ENCODE data around the gene CHCHD2.
"Not testable (repeated sequence)": the region's sequence is repeated elsewhere in the genome, so short reads cannot be mapped to it uniquely, and the experiment has no call there.

CHCHD2 gene, protein sequence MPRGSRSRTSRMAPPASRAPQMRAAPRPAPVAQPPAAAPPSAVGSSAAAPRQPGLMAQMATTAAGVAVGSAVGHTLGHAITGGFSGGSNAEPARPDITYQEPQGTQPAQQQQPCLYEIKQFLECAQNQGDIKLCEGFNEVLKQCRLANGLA

DNA sequence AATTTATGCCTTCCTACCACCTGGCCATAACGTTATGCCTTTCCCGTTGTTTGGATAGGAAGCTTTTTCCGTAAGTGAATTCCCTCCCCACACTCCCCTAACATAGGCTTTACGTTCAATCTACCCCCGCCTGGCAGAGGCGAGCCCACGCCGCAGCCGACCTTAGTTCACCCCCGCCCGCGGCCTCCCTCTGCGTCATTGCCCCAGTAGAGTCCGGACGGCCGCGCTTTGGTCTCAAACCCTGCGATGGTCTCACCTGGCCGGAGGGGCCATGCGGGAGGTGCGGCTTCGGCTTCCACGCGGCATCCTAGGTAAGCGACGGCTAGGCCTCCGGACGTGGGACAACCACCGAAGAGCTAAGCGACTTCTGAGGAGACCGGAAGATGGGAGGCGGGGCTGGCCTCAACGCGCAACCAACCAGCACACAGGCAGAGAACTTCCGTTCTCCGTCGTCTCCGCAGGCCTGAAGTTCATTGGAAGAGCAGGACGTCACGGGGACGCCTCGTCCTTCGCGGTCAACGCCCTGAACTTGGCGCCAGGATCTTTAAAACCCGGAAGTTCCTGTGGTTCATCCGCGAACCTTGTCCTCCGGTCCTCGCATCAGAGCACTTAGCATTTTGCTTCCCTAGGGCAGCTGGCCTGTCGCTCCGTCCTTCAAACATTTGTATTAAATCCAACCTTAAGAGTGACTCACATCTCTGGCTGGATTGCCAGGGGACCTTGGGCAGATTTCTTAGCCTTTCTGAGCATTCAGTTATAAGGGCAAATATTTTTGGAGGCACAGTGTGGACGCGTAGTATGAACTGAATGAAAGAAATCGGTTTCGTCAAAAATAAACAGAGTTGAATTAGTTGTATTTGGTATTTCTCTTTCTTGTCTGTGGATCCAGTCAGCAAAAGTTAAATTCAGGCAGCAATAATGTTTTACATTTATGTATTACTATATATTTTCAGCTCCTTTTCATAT, at the start of gene CHCHD2:
CHCHD2 (minus strand) TSS at position 369 of the 966 bp plus-strand sequence; CDS start at position 306, 63 bp downstream.
- TF ChIP-seq CTCF (IDR thresholded peaks at IDR 0.05; ENCODE audit: control insufficient read depth, insufficient read depth, low read depth, low read length, missing control alignments): no peak
- peak within 1 kb of the TSS; percentile 84 for H3K4me3 ChIP-seq (ENCODE audit: control insufficient read depth, low read depth, low read length)
- DNase-seq (ENCODE audit: low read depth): peak; percentile 97

GRCh38 chr7:56131062-56131461, 24.8 kb upstream of the CHCHD2 start:
- DNase-seq (ENCODE audit: low read depth); H3K4me3 ChIP-seq (ENCODE audit: control insufficient read depth, low read depth, low read length): not testable (repeated sequence)

- H3K4me3 ChIP-seq (ENCODE audit: control insufficient read depth, low read depth, low read length): no peak overlapping the region
- TF ChIP-seq CTCF (IDR thresholded peaks at IDR 0.05; ENCODE audit: control insufficient read depth, insufficient read depth, low read depth, low read length, missing control alignments): no peak
- DNase-seq (ENCODE audit: low read depth): no peak
These were observed 21.1 kb upstream of the CHCHD2 start for GRCh38 chr7:56127241-56127975.

DNA sequence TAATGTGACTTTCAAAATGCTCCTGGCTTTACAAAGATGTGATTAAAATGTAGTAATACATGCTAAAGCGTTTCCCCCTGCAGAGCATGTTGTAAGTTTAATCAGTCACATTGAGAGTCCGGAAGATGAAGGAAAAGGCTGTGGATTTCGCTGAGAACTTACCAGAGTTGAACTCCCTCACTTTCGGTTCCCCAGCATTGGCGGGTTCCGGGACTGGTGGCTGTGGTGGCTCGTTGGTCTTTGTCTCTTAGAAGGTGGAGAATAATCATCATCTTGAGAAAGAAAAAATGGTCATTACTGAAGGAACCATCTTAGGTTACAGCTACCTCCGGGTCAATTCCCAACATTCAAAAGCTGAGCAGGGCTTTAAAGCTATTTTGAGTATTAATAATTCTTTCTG, 19.6 kb upstream of the CHCHD2 start:
- no peak for DNase-seq (ENCODE audit: low read depth)
- H3K4me3 ChIP-seq (ENCODE audit: control insufficient read depth, low read depth, low read length): no peak overlapping the region
- no peak for TF ChIP-seq CTCF (IDR thresholded peaks at IDR 0.05; ENCODE audit: control insufficient read depth, insufficient read depth, low read depth, low read length, missing control alignments)

DNA sequence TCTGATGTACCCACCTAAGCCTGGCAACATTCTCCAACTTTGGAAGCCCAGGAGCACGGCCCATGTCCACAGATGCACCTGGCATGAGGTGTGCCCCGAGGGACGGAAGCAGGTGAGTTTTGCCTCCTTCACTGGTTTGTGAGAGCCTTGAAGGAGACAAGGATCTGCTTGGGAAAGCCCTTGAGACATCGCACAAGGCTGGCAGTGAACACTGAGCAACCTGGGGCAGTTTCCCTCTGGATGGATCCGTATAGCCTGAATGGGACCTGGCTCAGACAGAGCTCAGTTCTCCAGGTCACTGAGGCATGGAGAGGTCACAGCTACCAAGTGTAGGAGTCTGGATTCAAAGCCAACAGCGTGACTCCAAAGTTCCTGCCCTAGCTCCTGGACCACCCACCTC, 18.7 kb upstream of the CHCHD2 start:
- no peak overlapping the region for H3K4me3 ChIP-seq (ENCODE audit: control insufficient read depth, low read depth, low read length)
- no peak for DNase-seq (ENCODE audit: low read depth)
- TF ChIP-seq CTCF (IDR thresholded peaks at IDR 0.05; ENCODE audit: control insufficient read depth, insufficient read depth, low read depth, low read length, missing control alignments): no peak

- DNase-seq (ENCODE audit: low read depth): no peak
- TF ChIP-seq CTCF (IDR thresholded peaks at IDR 0.05; ENCODE audit: control insufficient read depth, insufficient read depth, low read depth, low read length, missing control alignments): no peak
- H3K4me3 ChIP-seq (ENCODE audit: control insufficient read depth, low read depth, low read length): no peak overlapping the region
These were observed 15.2 kb upstream of the CHCHD2 start for GRCh38 chr7:56121440-56121839.

Data from AG09309 (cell line).